Endothelial cell of umbilical vein (primary cell): Measurements from ENCODE around the gene ICAM3. TPM values are rescaled to one million over a fixed set of nuclear protein-coding genes. Genes with fewer than 3 reads are reported as not detected.
"Not testable (repeated sequence)": the region's sequence is repeated elsewhere in the genome, so short reads cannot be mapped to it uniquely, and the experiment has no call there.

Source experiments
- BruUV-seq: library from RNA; stranded (reverse); fragments of 400-500 nt; replicated peaks from 2 replicates; lab custom pipeline; 2021; lab: Mats Ljungman, UMichigan
- CTCF ChIA-PET: fragments of 300-600, 350-600 bp; sonication (Branson Sonifier 250); formaldehyde crosslinking; loops from one replicate; lab custom pipeline; 2021; ENCODE audit warnings: antibody characterized with exemption, inconsistent platforms; lab: Charles Lee
- POLR2A ChIA-PET: fragments of 300-600, 350-600 bp; sonication (Branson Sonifier 250); formaldehyde crosslinking; loops from one replicate; lab custom pipeline; 2021; ENCODE audit warnings: antibody characterized with exemption, inconsistent platforms; lab: Charles Lee
- DNase-seq: peaks from one replicate; pipeline ENCODE4 v3.0.0-alpha.2; 2011; ENCODE audit warnings: low read depth, low spot score
- FAIRE-seq: peaks from 2 replicates; lab custom pipeline; 2011; peaks lifted over from hg19 to GRCh38; lab: Jason Lieb, UNC
- H2AFZ ChIP-seq: 2 replicates; pipeline ENCODE4 v1.6.0; 2012; ENCODE audit warnings: low read depth, low read length, control low read depth, inconsistent platforms
- H3K27ac ChIP-seq: 2 replicates; pipeline ENCODE4 v1.5.1; 2011; ENCODE audit warnings: low read depth, mild to moderate bottlenecking, control low read depth, low read length, moderate library complexity; ENCODE audit not compliant: insufficient read depth
- H3K27me3 ChIP-seq, 2 experiments: 2 replicates each; pipeline versions ENCODE4 v1.6.0 to v1.6.1; 2011; ENCODE audit warnings: low read length in 2 of 2, mixed read lengths in 1 of 2; ENCODE audit not compliant: control insufficient read depth in 2 of 2, insufficient read depth in 2 of 2
- H3K36me3 ChIP-seq, 2 experiments: 2 replicates in 1 of 2; 3 replicates in 1 of 2; pipeline ENCODE4 v1.5.1; 2011; ENCODE audit warnings: low read length in 2 of 2, mild to moderate bottlenecking in 1 of 2, moderate library complexity in 1 of 2; ENCODE audit not compliant: control insufficient read depth in 2 of 2, insufficient read depth in 2 of 2; ENCODE audit errors: extremely low read depth in 1 of 2
- H3K4me1 ChIP-seq: 3 replicates; pipeline ENCODE4 v1.5.1; 2011; ENCODE audit warnings: mild to moderate bottlenecking, low read length; ENCODE audit not compliant: control insufficient read depth, insufficient read depth; ENCODE audit errors: extremely low read depth
- H3K4me2 ChIP-seq: 2 replicates; pipeline ENCODE4 v1.6.1; 2011; ENCODE audit warnings: low read length, control low read depth, mixed read lengths; ENCODE audit not compliant: insufficient read depth
- H3K4me3 ChIP-seq, 3 experiments: fragments of 200-600 bp in 1 of 3; sonication (generic), shearing (Covaris generic) in 1 of 3; replicated peaks in 1 of 3; 2 replicates each; pipeline ENCODE4 v1.5.1; 2011 to 2016; ENCODE audit warnings: control low read depth in 3 of 3, low read length in 3 of 3, mild to moderate bottlenecking in 2 of 3, inconsistent platforms in 1 of 3, low read depth in 1 of 3, moderate library complexity in 1 of 3; ENCODE audit not compliant: insufficient read depth in 1 of 3
- H3K79me2 ChIP-seq: 2 replicates; pipeline ENCODE4 v1.6.0; 2012; ENCODE audit warnings: low read length, inconsistent platforms; ENCODE audit not compliant: control insufficient read depth, insufficient read depth
- H3K9ac ChIP-seq: replicated peaks from 2 replicates; pipeline ENCODE3; 2011; ENCODE audit warnings: low read length, control low read depth; ENCODE audit not compliant: insufficient read depth; ENCODE audit errors: extremely low read depth
- H3K9me1 ChIP-seq: replicated peaks from 3 replicates; pipeline ENCODE4 v1.6.0; 2011; ENCODE audit warnings: mild to moderate bottlenecking, low read length; ENCODE audit not compliant: control insufficient read depth, insufficient read depth; ENCODE audit errors: extremely low read depth
- H3K9me3 ChIP-seq: replicated peaks from 2 replicates; pipeline ENCODE4 v1.5.1; 2012; ENCODE audit warnings: low read length, inconsistent platforms; ENCODE audit not compliant: control insufficient read depth, insufficient read depth
- H4K20me1 ChIP-seq: replicated peaks from 2 replicates; pipeline ENCODE3; 2011; ENCODE audit warnings: mild to moderate bottlenecking, low read length; ENCODE audit not compliant: control insufficient read depth, insufficient read depth; ENCODE audit errors: extremely low read depth
- CTCF ChIP-seq, 2 donors: IDR thresholded peaks; 1 replicate in 1 of 2; 2 replicates in 1 of 2; pipeline ENCODE4 v1.5.1; 2011; ENCODE audit warnings: low read length in 2 of 2, mild to moderate bottlenecking in 2 of 2, moderate library complexity in 2 of 2, control low read depth in 1 of 2, inconsistent platforms in 1 of 2, low read depth in 1 of 2; ENCODE audit not compliant: insufficient read depth in 1 of 2; ENCODE audit errors: extremely low read depth in 1 of 2
- EZH2 ChIP-seq: IDR thresholded peaks from 2 replicates; pipeline ENCODE4 v1.6.1; 2012; ENCODE audit warnings: borderline replicate concordance, low read depth, mild to moderate bottlenecking, moderate library complexity, low read length, inconsistent platforms; ENCODE audit not compliant: severe bottlenecking
- FOS ChIP-seq: IDR thresholded peaks from 2 replicates; pipeline ENCODE4 v1.6.1; 2011; ENCODE audit warnings: mild to moderate bottlenecking, low read length, moderate library complexity, borderline replicate concordance; ENCODE audit not compliant: insufficient read depth
- JUN ChIP-seq: IDR thresholded peaks from 2 replicates; pipeline ENCODE4 v1.6.1; 2011; ENCODE audit warnings: borderline replicate concordance, low read depth; ENCODE audit not compliant: insufficient read length, insufficient read depth
- MYC ChIP-seq: IDR thresholded peaks from one replicate; pipeline ENCODE4 v1.6.1; 2011; ENCODE audit warnings: mild to moderate bottlenecking, low read depth, low read length
- POLR2A ChIP-seq: IDR thresholded peaks from 2 replicates; pipeline ENCODE4 v1.6.1; 2012; ENCODE audit warnings: low read depth, mild to moderate bottlenecking, control low read depth, low read length
- POLR2AphosphoS5 ChIP-seq: IDR thresholded peaks from 2 replicates; pipeline ENCODE4 v1.6.1; 2012; ENCODE audit warnings: low read depth, mild to moderate bottlenecking, control low read depth, low read length, moderate library complexity; ENCODE audit not compliant: insufficient read depth
- dilution Hi-C: fragments of 300-500 bp; cut with MboI; formaldehyde crosslinking; loops from one replicate; pipeline ENCODE4 v1.15.0; 2019; ENCODE audit warnings: low sequenced_read_pairs; ENCODE audit not compliant: extremely low pct_ligation_motif_present
- intact Hi-C: fragments of 100-400 bp; cut with micrococcal nuclease; formaldehyde crosslinking; loops from one replicate; pipeline ENCODE4 v1.10.0; 2022
- polyA plus RNA-seq, 4 experiments: library from polyadenylated mRNA; depleted of rRNA in 3 of 4; stranded (reverse) in 3 of 4; unstranded in 1 of 4; fragments of >200 nt; gene quantifications; 2 replicates each; pipeline versions ENCODE4 v1.2.1 to v1.2.3, GENCODE V29; 2011 to 2012; ENCODE audit warnings: missing spikeins in 1 of 4
- total RNA-seq: library from RNA; stranded (reverse); gene quantifications from 2 replicates; pipeline ENCODE4 v1.2.3, GENCODE V29; 2021

The ICAM3 gene
- total and polyA plus RNA-seq, 2 donors (not counting 3 experiments of a cell fraction or from before 2014, with no cell fraction given) = 6.7 to 11.6 TPM

GRCh38 chr19:10388957-10389356 lies 49.5 kb upstream of the ICAM3 start:
- POLR2A ChIA-PET = interaction anchor here (1.6 to 1.8 kb wide), 2 partner anchors 119 to 130 kb away, joined by 13 to 14 read pairs; partner anchors contain the start of gene ICAM1
- FAIRE-seq = peak; percentile 95
- Histone ChIP-seq H3K79me2 (no peaks in the 10 kb centered on the region), H3K9me3 (no peaks in the 10 kb centered on the region), H3K27me3 (no peaks in the 10 kb centered on the region), H3K9me1 (no peaks in the 10 kb centered on the region), H3K4me3 (no peak overlapping the region), H3K4me2 (no peak overlapping the region), H3K36me3 (peaks cover 5 to 23% of the 10 kb centered on the region in 2 experiments), H3K9ac (no peak overlapping the region), H4K20me1 (no peaks in the 10 kb centered on the region), H2AFZ (no peak overlapping the region), H3K27ac (no peak overlapping the region), H3K4me1 (no peaks in the 10 kb centered on the region)
- TSS peak; percentile 2 for BruUV-seq
- TF ChIP-seq CTCF (IDR thresholded peaks at IDR 0.05; ENCODE audit: extremely low read depth in 1 of 2, insufficient read depth in 1 of 2, low read depth in 1 of 2, low read length in 2 of 2) = peak; percentile 88 to 93
- TF ChIP-seq POLR2A = peak; percentile 43
- TF ChIP-seq MYC = no peak
- no peak for TF ChIP-seq EZH2
- TF ChIP-seq POLR2AphosphoS5 = peak; percentile 49
- peak; percentile 85 for DNase-seq
- dilution Hi-C loops = no loop called here
- CTCF ChIA-PET = interaction anchor here (0.5 to 10.8 kb wide), 43 partner anchors 9 to 458 kb away, joined by 3 to 606 read pairs (median 4); partner anchors contain the start of genes CDC37, FDX2, ICAM1 and ICAM4
- intact Hi-C loops = loop anchor here (1.0 to 10.0 kb wide), 4 partner anchors 120 to 457 kb away; partner anchors contain the start of gene DNMT1

GRCh38 chr19:10384580-10384979 lies 45.2 kb upstream of the ICAM3 start:
- no peak for DNase-seq
- peaks cover 5% of the 10 kb centered on the region for H3K79me2 ChIP-seq
- no peak overlapping the region for H3K9ac ChIP-seq
- no peaks in the 10 kb centered on the region for H3K27me3 ChIP-seq
- H3K9me1 ChIP-seq = no peaks in the 10 kb centered on the region
- no peak overlapping the region for H3K4me3 ChIP-seq
- no peak overlapping the region for H2AFZ ChIP-seq
- dilution Hi-C loops (no loop called here), intact Hi-C loops (loop anchor here (5.0 to 10.0 kb wide), 2 partner anchors 190 to 262 kb away; partner anchors contain the start of gene DNMT1)
- POLR2A ChIA-PET = no interaction called here
- H3K27ac ChIP-seq = no peak overlapping the region
- CTCF ChIA-PET = interaction anchor here (1.9 to 10.8 kb wide), 2 partner anchors 114 to 126 kb away, joined by 19 to 606 read pairs; partner anchors contain the start of gene ICAM1
- no peaks in the 10 kb centered on the region for H3K9me3 ChIP-seq
- no TSS peak for BruUV-seq
- H4K20me1 ChIP-seq = no peaks in the 10 kb centered on the region
- TF ChIP-seq POLR2A (no peak), FOS (no peak), POLR2AphosphoS5 (no peak), JUN (no peak)
- FAIRE-seq = no peak
- no peaks in the 10 kb centered on the region for H3K36me3 ChIP-seq
- peaks cover 10% of the 10 kb centered on the region for H3K4me1 ChIP-seq
- H3K4me2 ChIP-seq = no peak overlapping the region

GRCh38 chr19:10383223-10383499 lies 43.7 kb upstream of the ICAM3 start:
- H3K9ac ChIP-seq, H3K4me2 ChIP-seq, H3K4me3 ChIP-seq, H3K9me1 ChIP-seq, DNase-seq, H4K20me1 ChIP-seq, H3K27ac ChIP-seq, FAIRE-seq, H3K36me3 ChIP-seq, H3K9me3 ChIP-seq, H3K27me3 ChIP-seq, H2AFZ ChIP-seq, H3K79me2 ChIP-seq, BruUV-seq, dilution Hi-C loops: not testable (repeated sequence)
- CTCF ChIA-PET = interaction anchor here (0.5 to 4.7 kb wide), 4 partner anchors 7 to 124 kb away, joined by 6 to 35 read pairs (median 23); partner anchors contain the start of gene ICAM1
- POLR2A ChIA-PET = interaction anchor here (0.5 to 0.7 kb wide), 2 partner anchors 42 to 94 kb away, joined by 4 to 8 read pairs; partner anchors contain the start of gene ICAM5
- peaks cover 12% of the 10 kb centered on the region for H3K4me1 ChIP-seq
- intact Hi-C loops = loop anchor here (5.0 to 10.0 kb wide), 2 partner anchors 188 to 261 kb away; partner anchors contain the start of gene DNMT1
